ENCODE measurements around the gene SMAD9.

SMAD9 gene

GRCh38 chr13:36919833-36920615 is at the start of gene SMAD9:
Gene SMAD9, minus strand, starts transcription at chr13:36920238. Its CDS starts 40,549 bp downstream, at chr13:36879689.
- DNase-seq (ENCODE audit: low spot score), result peak; percentile 29

- no peak for DNase-seq (ENCODE audit: low spot score)
Measured at GRCh38 chr13:36966404-36966803, 46.4 kb upstream of the SMAD9 start.

- no peak for DNase-seq (ENCODE audit: low spot score)
Measured at GRCh38 chr13:36965767-36966166, 45.7 kb upstream of the SMAD9 start.

GRCh38 chr13:36959456-36960116 is 39.5 kb upstream of the SMAD9 start:
- no peak for DNase-seq (ENCODE audit: low spot score)

- no peak for DNase-seq (ENCODE audit: low spot score)
Measured at GRCh38 chr13:36954542-36954941, 34.5 kb upstream of the SMAD9 start.

- DNase-seq (ENCODE audit: low spot score), result no peak
Measured at GRCh38 chr13:36950920-36951319, 30.9 kb upstream of the SMAD9 start.

GRCh38 chr13:36950330-36950729 is 30.3 kb upstream of the SMAD9 start:
- DNase-seq (ENCODE audit: low spot score), result no peak

- DNase-seq (ENCODE audit: low spot score), result no peak
Measured at GRCh38 chr13:36945078-36945477, 25.0 kb upstream of the SMAD9 start.

- no peak for DNase-seq (ENCODE audit: low spot score)
Measured at GRCh38 chr13:36925603-36926002, 5.6 kb upstream of the SMAD9 start.

- no peak for DNase-seq (ENCODE audit: low spot score)
Measured at GRCh38 chr13:36924001-36924400, 4.0 kb upstream of the SMAD9 start.

GRCh38 chr13:36921631-36922301 is 1.7 kb upstream of the SMAD9 start:
- no peak for DNase-seq (ENCODE audit: low spot score)

GRCh38 chr13:36920616-36921185 is 663 bp upstream of the SMAD9 start:
- DNase-seq (ENCODE audit: low spot score), result no peak

GRCh38 chr13:36919171-36919832 is 736 bp downstream of the SMAD9 start:
- no peak for DNase-seq (ENCODE audit: low spot score)

- no peak for DNase-seq (ENCODE audit: low spot score)
Measured at GRCh38 chr13:36918246-36919131, 1.5 kb downstream of the SMAD9 start.

GRCh38 chr13:36917311-36917710 is 2.7 kb downstream of the SMAD9 start:
- DNase-seq (ENCODE audit: low spot score), result no peak

- DNase-seq (ENCODE audit: low spot score), result no peak
Measured at GRCh38 chr13:36915896-36916640, 4.0 kb downstream of the SMAD9 start.

- no peak for DNase-seq (ENCODE audit: low spot score)
Measured at GRCh38 chr13:36915106-36915505, 4.9 kb downstream of the SMAD9 start.

GRCh38 chr13:36914648-36915047 is 5.4 kb downstream of the SMAD9 start:
- DNase-seq (ENCODE audit: low spot score), result no peak

- no peak for DNase-seq (ENCODE audit: low spot score)
Measured at GRCh38 chr13:36913463-36913862, 6.6 kb downstream of the SMAD9 start.

GRCh38 chr13:36912973-36913372 is 7.1 kb downstream of the SMAD9 start:
- DNase-seq (ENCODE audit: low spot score), result no peak

All from LoVo (cell line).